DMS 273 (cell line): ENCODE results near the gene LRCH3.
A peak's percentile ranks its signal among the peaks of the same experiment; 100 is the strongest.

Experiments
- DNase-seq: peaks from one replicate; lab custom pipeline; 2025; ENCODE audit not compliant: unreplicated experiment; lab: John Stamatoyannopoulos, UW

LRCH3 gene

DNA sequence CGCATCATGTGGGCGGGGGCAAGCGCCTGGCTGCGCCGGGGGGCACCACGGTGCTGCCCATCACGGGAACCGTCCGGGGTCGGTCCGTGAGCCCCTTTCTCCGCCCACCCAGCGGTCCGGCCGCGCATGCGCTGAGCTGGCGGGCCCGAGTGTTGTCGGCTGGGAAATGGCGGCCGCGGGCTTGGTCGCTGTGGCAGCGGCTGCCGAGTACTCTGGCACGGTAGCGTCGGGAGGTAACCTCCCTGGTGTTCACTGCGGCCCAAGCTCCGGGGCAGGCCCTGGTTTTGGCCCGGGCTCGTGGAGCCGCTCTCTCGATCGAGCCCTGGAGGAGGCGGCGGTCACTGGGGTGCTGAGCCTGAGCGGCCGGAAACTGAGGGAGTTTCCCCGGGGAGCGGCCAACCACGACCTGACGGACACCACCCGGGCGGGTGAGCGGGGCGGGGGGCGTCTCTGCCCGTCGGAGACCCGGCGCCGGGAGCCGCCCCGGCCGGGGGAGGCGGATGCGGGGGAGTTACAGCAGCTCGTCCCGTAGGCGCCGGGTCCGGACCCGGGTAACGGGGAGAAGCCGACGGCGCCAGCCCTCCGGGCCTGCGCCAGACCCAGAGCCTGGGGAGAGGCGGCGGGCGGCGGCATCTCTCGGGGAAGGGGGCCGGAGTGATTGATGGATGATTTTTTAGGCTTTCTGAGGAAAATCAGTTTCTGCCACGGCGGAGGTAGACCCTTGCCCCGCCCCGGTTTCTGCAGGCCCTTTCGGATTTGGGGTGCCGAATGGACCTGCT is at the start of gene LRCH3:
Gene LRCH3 (plus strand): TSS at position 142 of the 779 bp plus-strand sequence. CDS start 25 bp downstream, at position 167.
- peak; percentile 95 for DNase-seq

DNA sequence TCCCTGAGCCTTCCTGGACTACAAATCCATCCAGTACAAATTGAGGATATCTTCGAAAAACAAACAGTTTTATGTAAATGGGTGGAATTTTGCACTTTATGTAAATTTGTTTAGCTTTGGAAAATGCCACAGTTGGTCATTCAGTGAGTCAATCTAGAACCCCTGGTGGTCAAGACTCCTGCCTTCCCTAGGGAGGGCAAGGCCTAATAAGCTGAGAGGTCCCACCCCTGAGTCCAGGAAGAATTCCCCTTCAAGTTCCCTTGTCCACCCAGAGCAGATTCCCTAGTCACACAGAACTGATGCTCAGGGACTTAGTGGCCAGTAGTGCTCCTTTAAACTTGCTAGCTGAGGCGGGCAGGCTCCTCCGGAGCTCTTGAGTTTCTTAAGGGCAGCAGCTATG is 48.3 kb upstream of the LRCH3 start:
- DNase-seq: no peak

DNA sequence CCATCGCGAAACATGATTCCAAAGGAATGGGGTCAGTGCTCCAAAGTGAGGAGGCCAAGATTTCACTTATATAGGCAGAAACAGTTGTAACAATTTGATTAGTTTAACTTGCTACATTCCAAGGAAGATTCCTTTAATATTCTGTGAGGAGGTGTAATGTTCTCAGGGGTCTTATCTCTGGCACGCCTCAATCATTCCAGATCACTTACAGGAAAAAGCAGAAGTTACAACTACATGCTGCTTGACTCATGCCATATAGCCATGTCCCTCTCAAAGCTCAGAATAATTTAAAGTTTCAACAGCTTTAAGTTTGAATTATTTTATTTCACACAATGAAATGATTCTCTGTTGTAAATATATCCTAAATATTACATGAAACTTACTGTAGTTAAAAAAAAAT is 44.8 kb upstream of the LRCH3 start:
- DNase-seq: no peak

DNA sequence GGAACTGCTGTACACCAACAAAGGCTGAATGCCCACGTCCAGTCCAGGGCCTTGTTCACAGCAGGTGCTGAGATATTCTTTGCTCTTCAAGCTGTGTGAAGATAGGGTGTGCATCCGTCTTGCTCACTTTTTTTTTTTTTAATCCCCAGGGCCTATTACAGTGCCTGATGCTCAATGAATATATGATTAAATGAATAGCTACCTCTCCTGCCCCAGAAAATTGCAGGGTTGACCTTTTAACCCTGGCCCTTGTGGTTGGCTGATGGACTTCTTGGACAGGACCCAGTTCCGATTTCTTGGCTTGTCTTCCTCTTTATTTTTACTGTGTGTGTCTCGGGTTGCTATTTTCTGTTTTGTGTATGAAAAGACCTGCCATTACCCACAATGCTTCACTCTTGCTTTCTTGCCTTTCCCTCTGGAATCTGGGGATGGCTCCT is 44.2 kb upstream of the LRCH3 start:
- no peak for DNase-seq

DNA sequence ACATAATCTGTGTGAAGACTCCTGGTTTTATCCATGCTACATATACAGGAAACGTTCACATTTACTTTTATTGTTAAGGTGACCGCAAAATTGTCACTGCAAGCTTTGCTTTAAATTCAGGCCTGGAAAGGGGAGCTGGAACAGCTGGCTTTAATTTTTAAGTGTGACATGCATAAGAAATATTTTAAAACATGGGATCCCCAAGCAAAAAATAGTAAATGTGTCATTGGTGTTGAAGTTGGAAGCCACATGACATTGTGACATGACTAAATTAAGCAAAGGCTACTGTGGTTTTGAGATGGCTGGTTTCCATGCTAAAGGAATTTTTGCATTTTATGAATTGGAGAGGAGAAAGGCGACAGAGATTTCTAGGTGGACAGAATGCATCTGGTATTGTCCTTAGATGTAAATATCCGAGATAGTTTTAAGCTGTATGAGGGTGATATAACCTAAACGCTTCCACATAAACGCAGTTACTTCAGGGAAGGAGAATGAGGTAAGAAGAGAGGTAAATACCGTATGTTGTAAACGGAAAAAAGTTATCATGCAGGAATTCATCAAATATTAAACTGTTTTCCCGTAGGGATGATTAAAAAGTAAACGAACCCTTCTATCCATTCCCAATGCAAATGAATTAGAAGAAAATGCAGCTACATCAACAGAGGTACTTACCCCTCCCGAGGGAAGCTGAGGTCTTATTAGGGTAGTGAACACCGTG is 42.3 kb upstream of the LRCH3 start:
- no peak for DNase-seq

DNA sequence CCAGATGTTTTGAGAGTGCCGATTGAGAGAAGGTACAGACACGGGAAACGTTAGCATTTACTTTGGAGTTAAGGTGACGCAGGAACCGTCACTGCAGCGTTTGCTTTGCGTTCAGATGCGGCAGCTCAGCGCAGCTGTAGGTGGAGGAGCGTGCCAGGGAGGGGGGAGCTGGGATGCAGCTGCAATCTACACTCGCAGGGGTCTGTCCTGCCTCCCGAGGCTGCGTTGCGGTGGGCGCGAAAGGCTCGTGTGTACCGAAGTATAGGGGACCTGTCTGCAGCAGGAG is 41.8 kb upstream of the LRCH3 start:
- peak; percentile 90 for DNase-seq

DNA sequence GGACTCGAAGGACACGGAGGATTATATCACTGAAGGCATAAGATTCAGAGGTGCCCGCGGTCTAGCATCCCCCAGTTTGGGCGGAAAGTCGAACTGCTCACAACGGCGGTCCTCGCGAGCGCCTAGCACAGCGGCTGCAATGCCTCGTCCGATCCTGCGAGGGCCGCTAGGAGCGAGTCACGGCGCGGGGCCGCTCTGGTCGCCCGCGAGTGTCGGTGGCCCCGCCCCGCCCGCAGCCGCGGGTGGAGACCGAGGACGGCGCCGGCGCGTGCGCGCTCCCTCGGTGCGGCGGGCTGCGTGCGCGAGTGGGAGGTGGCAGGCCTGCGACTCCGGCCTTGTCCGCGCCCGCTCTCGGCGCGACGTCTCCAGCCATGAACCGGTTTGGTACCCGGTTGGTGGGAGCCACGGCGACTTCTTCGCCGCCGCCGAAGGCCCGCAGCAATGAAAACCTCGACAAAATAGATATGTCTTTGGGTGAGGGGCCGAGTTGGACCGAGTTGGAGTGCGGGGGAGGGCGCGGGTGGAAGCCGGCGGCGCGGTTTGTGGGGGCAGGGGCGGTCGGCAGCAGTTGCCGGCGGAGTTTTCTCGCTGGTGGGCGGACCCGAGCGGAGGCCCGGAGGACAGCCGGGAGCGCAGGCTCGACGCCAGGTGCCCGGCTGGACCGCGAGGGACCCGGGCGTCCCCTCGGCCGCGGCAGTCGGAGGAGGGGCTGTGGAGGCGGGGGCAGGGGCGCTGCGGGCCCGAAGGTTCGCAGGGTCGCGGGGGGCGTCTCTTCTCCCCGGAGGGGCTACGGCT is 41.3 kb upstream of the LRCH3 start, which contains the start of gene FYTTD1:
Gene FYTTD1 (plus strand): TSS at position 283 of the 795 bp plus-strand sequence. CDS start 89 bp downstream, at position 372.
- peak; percentile 96 for DNase-seq

DNA sequence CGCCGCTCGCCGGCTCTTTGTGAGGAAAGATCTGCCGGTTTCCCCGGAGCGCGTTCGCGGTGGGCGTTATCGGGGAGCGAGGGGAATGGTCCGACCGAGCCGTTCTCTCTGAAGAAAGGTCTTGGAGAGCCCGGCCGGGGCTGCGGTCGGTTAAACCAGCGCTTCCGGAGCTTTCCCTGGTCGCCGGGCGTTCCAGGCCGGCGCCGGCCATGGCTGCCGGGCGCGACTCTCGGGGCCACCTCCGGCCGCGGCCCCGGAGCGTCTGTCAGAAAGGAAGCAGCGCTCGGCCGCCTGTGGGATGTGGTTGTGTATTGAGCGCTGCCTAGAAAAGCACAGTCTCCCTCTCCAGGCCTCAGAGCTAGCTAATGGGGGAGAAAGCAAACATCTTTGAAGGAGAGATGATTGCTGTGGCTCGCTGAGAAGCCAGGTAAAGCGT is 40.6 kb upstream of the LRCH3 start:
- peak; percentile 88 for DNase-seq

DNA sequence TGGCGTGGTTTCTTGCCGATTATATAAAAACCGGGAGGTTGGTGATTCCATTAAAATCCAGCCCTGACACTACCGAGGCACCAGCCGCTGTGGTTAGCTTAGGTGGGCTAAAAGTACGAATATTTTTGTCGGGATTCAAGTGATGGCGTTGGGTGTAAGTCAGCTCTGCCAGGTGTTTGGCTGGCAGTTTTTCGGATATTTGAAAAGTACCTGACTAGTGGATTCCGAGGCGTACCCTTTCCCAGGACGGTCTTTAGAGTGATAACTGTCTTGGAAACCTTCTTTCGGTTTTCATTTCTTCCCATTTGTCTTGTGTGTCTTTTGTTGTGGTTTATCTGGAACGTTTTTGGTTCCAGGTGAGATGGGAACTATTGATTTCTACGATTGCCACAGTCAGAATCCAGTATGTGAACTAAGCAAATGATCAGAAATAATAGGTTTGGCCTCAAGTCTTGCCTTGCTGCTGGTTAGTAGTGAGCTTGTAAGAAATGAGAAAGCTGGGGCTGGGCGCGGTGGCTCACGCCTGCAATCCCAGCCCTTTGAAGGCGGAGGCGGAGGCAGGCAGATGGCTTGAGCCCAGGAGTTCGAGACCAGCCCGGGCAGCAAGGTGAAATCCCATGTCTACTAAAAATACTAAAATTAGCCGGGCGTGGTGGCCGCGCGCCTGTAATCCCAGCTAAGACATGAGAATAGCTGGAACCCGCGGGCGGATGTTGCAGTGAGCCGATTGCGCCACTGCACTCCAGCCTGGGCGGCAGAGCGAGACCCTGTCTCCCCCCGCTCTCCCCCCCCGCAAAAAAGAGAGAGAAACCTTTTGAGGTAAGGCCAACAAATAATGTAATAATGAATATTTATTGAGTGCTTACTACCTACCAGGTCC is 40.0 kb upstream of the LRCH3 start:
- DNase-seq: peak; percentile 70

DNA sequence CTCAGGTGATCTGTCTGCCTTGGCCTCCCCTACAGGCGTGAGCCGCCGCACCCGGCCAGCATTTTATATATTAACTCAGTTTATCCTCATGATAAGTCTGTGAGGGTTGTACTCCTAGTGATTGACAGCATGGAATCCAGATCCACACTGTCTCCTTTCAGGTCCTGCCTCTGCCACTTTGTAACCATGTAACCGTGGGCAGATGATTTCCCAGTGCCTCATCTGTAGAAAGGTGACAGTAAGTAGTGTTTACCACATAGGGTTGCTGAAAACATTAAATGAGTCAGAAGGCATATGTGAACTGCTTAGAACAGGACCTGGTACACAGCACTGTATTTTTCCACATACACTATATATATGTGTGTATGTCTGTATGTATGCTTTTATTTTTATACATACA is 38.9 kb upstream of the LRCH3 start:
- DNase-seq: no peak

DNA sequence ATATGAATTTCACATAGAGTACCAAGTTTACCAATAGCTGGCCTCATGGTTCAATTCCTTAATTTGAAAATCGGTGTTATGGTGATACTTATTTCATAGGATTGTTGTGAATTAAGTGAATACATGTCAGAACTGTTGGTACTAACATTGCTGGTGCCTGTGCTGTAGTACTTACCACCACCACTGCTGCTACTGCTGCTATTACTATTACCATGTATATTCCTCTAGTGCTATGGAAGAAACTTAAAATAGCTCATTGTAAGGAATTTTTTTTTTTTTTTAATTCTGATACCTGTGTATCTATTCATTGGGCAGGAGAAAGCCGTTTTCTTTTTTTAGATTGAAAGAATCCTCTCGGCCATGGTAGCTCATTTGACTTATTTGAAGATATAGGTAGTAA is 37.8 kb upstream of the LRCH3 start:
- no peak for DNase-seq

DNA sequence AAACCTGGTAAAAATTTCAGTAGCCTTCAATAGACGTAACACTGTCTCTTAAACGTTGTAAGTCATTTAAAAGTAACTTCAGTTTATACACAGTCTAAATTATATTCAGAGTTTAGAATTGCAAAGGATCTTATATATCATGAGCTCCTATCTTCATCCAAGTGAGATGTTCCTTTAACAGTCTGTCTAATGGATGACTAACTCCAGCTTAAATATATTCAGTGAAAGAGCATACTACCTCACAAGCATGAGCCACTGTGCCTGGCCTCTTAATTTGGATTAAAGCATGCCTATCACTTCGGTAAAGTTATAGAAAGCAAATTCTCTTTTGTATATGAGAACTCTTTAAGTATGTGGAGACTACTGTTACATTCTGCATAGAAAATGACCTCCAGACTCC is 34.4 kb upstream of the LRCH3 start:
- DNase-seq: no peak

DNA sequence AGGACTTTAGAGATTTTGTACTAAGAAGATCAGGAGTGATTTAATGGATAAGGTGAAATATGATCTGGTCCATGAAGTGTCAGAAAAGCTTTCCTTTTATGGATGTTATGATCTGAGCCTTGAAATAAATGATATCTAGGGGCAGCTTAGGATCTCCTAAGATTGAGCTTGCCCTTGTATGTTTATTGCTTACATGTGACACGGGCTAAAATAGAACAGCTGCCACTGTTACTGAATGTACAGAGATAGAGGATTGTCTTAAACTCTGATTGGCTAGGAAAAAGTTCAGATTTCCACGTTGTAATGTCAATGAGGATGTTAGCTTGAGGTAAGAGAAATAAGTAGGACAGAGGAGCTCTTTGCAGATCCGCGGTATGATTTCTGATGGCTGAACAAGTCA is 32.5 kb upstream of the LRCH3 start:
- no peak for DNase-seq

DNA sequence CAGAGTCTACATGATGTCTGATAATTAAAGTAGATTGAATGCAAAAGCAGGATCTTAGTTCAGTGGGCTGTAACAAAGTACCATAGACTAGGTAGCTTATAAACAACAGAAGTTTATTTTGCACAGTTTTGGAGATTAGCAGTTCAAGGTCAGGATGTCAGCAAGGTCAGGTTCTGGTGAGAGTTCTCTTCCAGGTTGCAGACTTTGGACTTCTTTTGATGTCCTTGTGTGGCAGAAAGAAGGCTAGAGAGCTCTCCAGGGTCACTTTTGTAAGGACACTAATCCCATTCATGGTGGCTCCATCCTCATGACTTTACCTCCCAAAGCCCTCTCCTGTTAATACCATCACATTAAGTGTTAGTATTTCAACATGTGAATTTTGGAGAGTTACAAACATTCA is 29.3 kb upstream of the LRCH3 start:
- no peak for DNase-seq

DNA sequence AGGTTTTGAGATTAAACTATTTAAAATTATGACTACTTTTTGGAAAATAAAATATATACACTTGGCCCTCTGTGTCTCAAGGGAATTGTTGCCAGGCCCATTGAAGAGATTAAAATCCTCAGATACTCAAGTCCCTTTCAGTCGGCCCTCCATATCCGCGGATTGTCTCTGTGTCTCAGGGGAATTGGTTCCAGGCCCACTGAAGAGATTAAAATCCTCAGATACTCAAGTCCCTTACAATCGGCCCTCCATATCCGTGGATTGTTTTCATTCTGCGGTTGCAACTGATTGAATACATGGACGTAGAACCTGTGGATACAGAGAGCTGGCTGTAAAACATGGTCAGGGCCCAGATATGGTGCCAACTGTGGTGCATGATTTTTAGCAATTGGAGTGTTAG is 15.7 kb upstream of the LRCH3 start:
- no peak for DNase-seq

DNA sequence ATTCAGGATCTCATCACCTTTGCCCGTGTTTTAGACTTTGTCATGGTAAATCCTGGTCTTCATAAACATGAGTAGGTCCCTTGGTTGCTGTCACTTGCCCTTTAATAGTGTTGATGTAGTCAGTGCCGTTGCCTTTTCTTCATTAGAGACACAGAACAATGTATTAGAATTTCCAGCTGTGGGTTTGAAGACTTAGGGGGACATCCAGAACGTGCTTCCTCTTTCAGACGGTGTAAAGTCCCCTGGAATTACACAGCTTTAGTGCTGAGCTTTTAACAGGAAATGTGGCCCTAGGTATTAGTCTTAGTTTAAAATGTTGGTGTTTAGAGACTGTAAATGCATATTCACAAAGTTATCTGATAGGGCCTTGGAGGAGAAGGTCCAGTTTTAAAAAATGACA is 8.8 kb upstream of the LRCH3 start:
- no peak for DNase-seq

DNA sequence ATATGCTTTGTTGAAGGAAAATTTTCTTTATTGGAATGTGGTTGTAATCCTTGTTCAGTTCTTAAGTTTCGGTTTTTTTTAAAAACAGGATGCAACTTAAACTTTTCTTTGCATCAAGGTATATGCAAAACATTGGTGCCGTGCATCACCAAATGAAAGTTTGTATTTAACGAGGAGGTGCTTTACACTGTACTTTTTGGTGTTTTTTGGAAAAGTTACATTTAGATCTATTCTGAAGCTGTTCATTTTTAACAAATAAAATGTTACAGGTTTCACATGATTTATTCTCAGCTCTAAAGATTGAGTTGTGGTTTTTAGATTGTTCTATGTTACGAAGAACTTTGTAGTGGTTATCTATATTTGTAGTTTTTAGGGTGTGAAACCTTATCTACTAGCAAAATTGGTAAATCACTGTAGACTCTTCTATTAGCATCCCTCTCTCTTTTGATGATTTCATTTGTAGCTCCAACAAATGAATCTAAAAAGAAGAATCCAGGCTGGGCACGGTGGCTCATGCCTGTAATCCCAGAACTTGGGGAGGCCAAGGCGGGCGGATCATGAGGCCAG is 7.0 kb upstream of the LRCH3 start:
- no peak for DNase-seq

DNA sequence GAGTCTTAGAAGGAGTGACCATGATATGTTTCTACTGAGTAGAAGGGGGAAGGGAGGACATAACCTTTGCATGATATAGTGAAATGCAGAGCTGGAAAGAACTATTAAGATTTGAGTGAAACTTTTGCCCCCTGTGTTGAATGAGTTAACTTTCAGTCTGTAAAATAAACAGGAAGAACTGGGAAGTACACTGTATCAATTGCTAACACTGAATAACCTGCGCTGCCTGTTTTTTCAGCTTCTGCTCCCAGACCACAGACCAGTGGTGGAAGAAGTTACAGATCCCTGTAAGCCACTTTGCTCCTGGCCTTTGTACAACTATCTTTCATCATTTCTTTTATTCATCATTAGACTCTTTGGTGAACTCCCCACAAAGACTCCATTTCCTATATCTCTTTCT is 3.6 kb upstream of the LRCH3 start:
- no peak for DNase-seq

DNA sequence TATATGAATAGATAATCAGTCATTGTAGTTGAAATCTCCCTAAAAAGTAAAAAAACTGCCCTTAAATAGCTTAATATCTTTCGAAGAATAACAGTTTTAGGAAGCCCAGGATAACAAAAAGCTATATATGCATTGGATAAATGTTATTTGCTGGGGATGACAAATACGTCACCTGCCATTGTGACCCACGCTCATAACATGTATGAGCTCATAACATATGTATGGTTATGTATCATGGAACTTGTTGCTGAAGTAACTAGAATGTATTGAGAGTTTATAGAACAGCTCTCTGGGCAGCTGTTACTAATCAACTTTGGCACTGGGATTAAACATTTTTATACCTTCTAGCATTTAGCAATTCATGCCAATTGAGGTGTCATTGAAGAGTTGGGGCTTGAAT is 1.7 kb upstream of the LRCH3 start:
- no peak for DNase-seq

DNA sequence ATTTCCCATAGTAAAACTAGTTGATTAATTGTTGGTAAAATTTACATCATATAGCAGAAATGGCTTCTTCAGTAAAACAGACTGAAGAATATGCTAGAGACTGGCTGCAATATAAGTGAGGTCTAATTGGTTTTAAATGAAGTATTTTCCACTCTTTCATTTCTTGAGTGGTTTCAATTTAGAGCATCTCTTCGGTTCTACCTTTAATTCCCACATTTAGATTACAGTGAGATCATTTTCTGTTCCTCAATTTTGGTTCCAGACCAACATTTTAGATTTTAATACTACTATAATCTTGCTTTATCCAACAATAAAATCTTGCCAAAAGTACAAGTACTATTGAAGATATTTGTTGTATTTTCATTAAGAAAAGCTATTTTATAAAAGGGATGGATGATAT is 1.0 kb upstream of the LRCH3 start:
- no peak for DNase-seq
